Astrocyte (in vitro differentiated cells and primary cell): ENCODE results near the gene ATP8B4. TPM values are rescaled to one million over a fixed set of nuclear protein-coding genes. Genes with fewer than 3 reads are reported as not detected.

ENCODE experiments used
- DNase-seq: peaks from one replicate; pipeline ENCODE4 v3.0.0-alpha.2; 2010; ENCODE audit warnings: low read depth
- FAIRE-seq: peaks from 2 replicates; lab custom pipeline; 2011; peaks lifted over from hg19 to GRCh38; lab: Jason Lieb, UNC
- H2AFZ ChIP-seq: 2 replicates; pipeline ENCODE4 v1.6.0; 2012; ENCODE audit warnings: low read depth, low read length, inconsistent platforms
- H3K27ac ChIP-seq: 2 replicates; pipeline ENCODE4 v1.5.1; 2011; ENCODE audit warnings: low read depth, low read length, inconsistent platforms
- H3K27me3 ChIP-seq: 2 replicates; pipeline ENCODE4 v1.6.0; 2011; ENCODE audit warnings: low read length, inconsistent platforms; ENCODE audit not compliant: insufficient read depth
- H3K36me3 ChIP-seq: 2 replicates; pipeline ENCODE4 v1.5.1; 2011; ENCODE audit warnings: low read length, inconsistent platforms; ENCODE audit not compliant: insufficient read depth
- H3K4me1 ChIP-seq: 2 replicates; pipeline ENCODE4 v1.5.1; 2011; ENCODE audit warnings: low read length, inconsistent platforms; ENCODE audit not compliant: insufficient read depth
- H3K4me2 ChIP-seq: 2 replicates; pipeline ENCODE4 v1.6.0; 2012; ENCODE audit warnings: low read length, inconsistent platforms
- H3K4me3 ChIP-seq: 2 replicates; pipeline ENCODE4 v1.5.1; 2011; ENCODE audit warnings: low read depth, mild to moderate bottlenecking, low read length, inconsistent platforms; ENCODE audit not compliant: insufficient read depth
- H3K79me2 ChIP-seq: 2 replicates; pipeline ENCODE4 v1.6.0; 2012; ENCODE audit warnings: mild to moderate bottlenecking, low read length, inconsistent platforms; ENCODE audit not compliant: insufficient read depth
- H3K9ac ChIP-seq: 2 replicates; pipeline ENCODE4 v1.6.0; 2012; ENCODE audit warnings: mild to moderate bottlenecking, low read length, inconsistent platforms
- H3K9me3 ChIP-seq: 2 replicates; pipeline ENCODE4 v1.5.1; 2012; ENCODE audit warnings: low read depth, mild to moderate bottlenecking, low read length, inconsistent platforms; ENCODE audit not compliant: insufficient read depth
- H4K20me1 ChIP-seq: 2 replicates; pipeline ENCODE4 v1.6.0; 2012; ENCODE audit warnings: low read length, inconsistent platforms; ENCODE audit not compliant: insufficient read depth
- H3K27ac Mint-ChIP-seq: one replicate; pipeline ENCODE4 v1.8.0; 2021; ENCODE audit warnings: mild to moderate bottlenecking, mixed read lengths; ENCODE audit not compliant: unreplicated experiment
- H3K27me3 Mint-ChIP-seq: one replicate; pipeline ENCODE4 v1.8.0; 2021; ENCODE audit warnings: low read depth, mixed read lengths; ENCODE audit not compliant: unreplicated experiment
- H3K36me3 Mint-ChIP-seq: one replicate; pipeline ENCODE4 v1.8.0; 2021; ENCODE audit warnings: low read depth, mixed read lengths; ENCODE audit not compliant: unreplicated experiment
- H3K4me1 Mint-ChIP-seq: one replicate; pipeline ENCODE4 v1.8.0; 2021; ENCODE audit warnings: low read depth, mixed read lengths; ENCODE audit not compliant: unreplicated experiment
- H3K4me3 Mint-ChIP-seq: one replicate; pipeline ENCODE4 v1.8.0; 2021; ENCODE audit warnings: mild to moderate bottlenecking, moderate library complexity, mixed read lengths; ENCODE audit not compliant: unreplicated experiment
- H3K9me3 Mint-ChIP-seq: one replicate; pipeline ENCODE4 v1.8.0; 2021; ENCODE audit warnings: mild to moderate bottlenecking, mixed read lengths; ENCODE audit not compliant: unreplicated experiment
- CTCF ChIP-seq: IDR thresholded peaks from 2 replicates; pipeline ENCODE4 v1.5.1; 2011; ENCODE audit warnings: low read depth, mild to moderate bottlenecking, inconsistent platforms, low read length, moderate library complexity; ENCODE audit not compliant: insufficient read depth
- EZH2 ChIP-seq: IDR thresholded peaks from 2 replicates; pipeline ENCODE4 v1.6.1; 2012; ENCODE audit warnings: mild to moderate bottlenecking, low read length, inconsistent platforms; ENCODE audit not compliant: insufficient read depth
- total RNA-seq: library from RNA; stranded (reverse); gene quantifications from 2 replicates; pipeline ENCODE4 v1.2.1, GENCODE V29; 2021

Gene ATP8B4
- total RNA-seq, 1 donor from 2014 or later = 0.23 TPM

GRCh38 chr15:50138391-50138790 is 19.4 kb upstream of the ATP8B4 start:
- Mint-ChIP-seq H3K27ac (no peak overlapping the region), H3K9me3 (peaks cover 3% of the 10 kb centered on the region), H3K27me3 (no peaks in the 10 kb centered on the region), H3K4me3 (no peak overlapping the region), H3K4me1 (peaks cover 15% of the 10 kb centered on the region), H3K36me3 (no peaks in the 10 kb centered on the region)
- H3K4me1 ChIP-seq = peaks cover 13% of the 10 kb centered on the region
- H4K20me1 ChIP-seq = no peaks in the 10 kb centered on the region
- no peaks in the 10 kb centered on the region for H3K36me3 ChIP-seq
- H3K4me2 ChIP-seq = no peak overlapping the region
- H3K9me3 ChIP-seq = no peaks in the 10 kb centered on the region
- H3K27ac ChIP-seq = no peak overlapping the region
- H3K9ac ChIP-seq = no peak overlapping the region
- TF ChIP-seq EZH2 = no peak
- TF ChIP-seq CTCF = no peak
- H3K4me3 ChIP-seq = no peak overlapping the region
- H3K79me2 ChIP-seq = no peaks in the 10 kb centered on the region
- FAIRE-seq (no peak), DNase-seq (no peak)
- no peaks in the 10 kb centered on the region for H3K27me3 ChIP-seq
- H2AFZ ChIP-seq = no peak overlapping the region

GRCh38 chr15:50137893-50138292 is 18.9 kb upstream of the ATP8B4 start:
- no peak overlapping the region for H3K4me3 ChIP-seq
- peak overlapping the region; percentile 10 for H3K4me2 ChIP-seq
- no peaks in the 10 kb centered on the region for H3K27me3 Mint-ChIP-seq
- no peaks in the 10 kb centered on the region for H3K79me2 ChIP-seq
- FAIRE-seq = no peak
- no peaks in the 10 kb centered on the region for H3K9me3 ChIP-seq
- peaks cover 3% of the 10 kb centered on the region for H3K9me3 Mint-ChIP-seq
- no peak overlapping the region for H3K27ac Mint-ChIP-seq
- peaks cover 13% of the 10 kb centered on the region for H3K4me1 ChIP-seq
- H3K4me3 Mint-ChIP-seq = no peak overlapping the region
- H2AFZ ChIP-seq = no peak overlapping the region
- H4K20me1 ChIP-seq = no peaks in the 10 kb centered on the region
- H3K36me3 ChIP-seq = no peaks in the 10 kb centered on the region
- H3K4me1 Mint-ChIP-seq = peaks cover 15% of the 10 kb centered on the region
- no peak for TF ChIP-seq EZH2
- TF ChIP-seq CTCF = no peak
- H3K27ac ChIP-seq = peak overlapping the region; percentile 60
- H3K9ac ChIP-seq = peak overlapping the region; percentile 47
- H3K36me3 Mint-ChIP-seq = no peaks in the 10 kb centered on the region
- no peaks in the 10 kb centered on the region for H3K27me3 ChIP-seq
- peak; percentile 12 for DNase-seq

GRCh38 chr15:50137330-50137761 is 18.3 kb upstream of the ATP8B4 start:
- no peaks in the 10 kb centered on the region for H4K20me1 ChIP-seq
- H3K4me3 Mint-ChIP-seq = no peak overlapping the region
- H3K9ac ChIP-seq = peak overlapping the region; percentile 47
- DNase-seq = peak; percentile 99
- peak; percentile 88 for FAIRE-seq
- no peaks in the 10 kb centered on the region for H3K36me3 Mint-ChIP-seq
- H3K27ac ChIP-seq = peak overlapping the region; percentile 60
- H3K36me3 ChIP-seq = no peaks in the 10 kb centered on the region
- H3K27ac Mint-ChIP-seq = no peak overlapping the region
- H3K9me3 Mint-ChIP-seq = peaks cover 3% of the 10 kb centered on the region
- H2AFZ ChIP-seq = no peak overlapping the region
- H3K4me3 ChIP-seq = no peak overlapping the region
- no peaks in the 10 kb centered on the region for H3K27me3 Mint-ChIP-seq
- TF ChIP-seq CTCF = no peak
- no peak for TF ChIP-seq EZH2
- H3K9me3 ChIP-seq = no peaks in the 10 kb centered on the region
- peaks cover 15% of the 10 kb centered on the region for H3K4me1 Mint-ChIP-seq
- H3K4me2 ChIP-seq = peak overlapping the region; percentile 10
- H3K27me3 ChIP-seq = no peaks in the 10 kb centered on the region
- no peaks in the 10 kb centered on the region for H3K79me2 ChIP-seq
- peaks cover 13% of the 10 kb centered on the region for H3K4me1 ChIP-seq
